Neural cell (in vitro differentiated cells): ENCODE measurements around the gene CGB7.

Source experiments
- CTCF ChIP-seq: fragments of 450-650 bp; IDR thresholded peaks from 2 replicates; pipeline ENCODE4 v1.5.1; 2014; ENCODE audit warnings: antibody characterized with exemption, mild to moderate bottlenecking, moderate library complexity; ENCODE audit not compliant: poor library complexity, severe bottlenecking
- EP300 ChIP-seq: fragments of 450-650 bp; conservative IDR thresholded peaks from 2 replicates; pipeline ENCODE4 v1.6.1; 2014; ENCODE audit warnings: antibody characterized with exemption, mild to moderate bottlenecking, moderate library complexity; ENCODE audit not compliant: poor library complexity, severe bottlenecking
- EZH2 ChIP-seq: fragments of 200-600, 300-800 bp; shearing (Covaris generic), sonication (generic); IDR thresholded peaks from 2 replicates; pipeline ENCODE4 v1.6.1; 2014; ENCODE audit warnings: antibody characterized with exemption, low read length, borderline replicate concordance, mild to moderate bottlenecking; ENCODE audit not compliant: insufficient read depth, poor library complexity, severe bottlenecking
- MXI1 ChIP-seq: fragments of 450-650 bp; conservative IDR thresholded peaks from 2 replicates; pipeline ENCODE4 v1.6.1; 2014; ENCODE audit warnings: antibody characterized with exemption, mild to moderate bottlenecking; ENCODE audit not compliant: poor library complexity, severe bottlenecking
- POLR2AphosphoS5 ChIP-seq: IDR thresholded peaks from 2 replicates; pipeline ENCODE4 v1.6.1; 2012
- RAD21 ChIP-seq: fragments of 450-650 bp; conservative IDR thresholded peaks from 2 replicates; pipeline ENCODE4 v1.6.1; 2014; ENCODE audit warnings: antibody characterized with exemption, mild to moderate bottlenecking, moderate library complexity
- TAF1 ChIP-seq: IDR thresholded peaks from 2 replicates; pipeline ENCODE4 v1.6.1; 2012; ENCODE audit warnings: low read depth

- TF ChIP-seq POLR2AphosphoS5 = no peak
- peak; percentile 96 for TF ChIP-seq CTCF
- no peak for TF ChIP-seq TAF1
- TF ChIP-seq EZH2 = no peak
- TF ChIP-seq RAD21 = peak; percentile 86
- TF ChIP-seq MXI1 = no peak
- TF ChIP-seq EP300 = no peak
Measured at GRCh38 chr19:49097453-49098288, 40.1 kb upstream of the CGB7 start.
